G401 (cell line): ENCODE data around the gene TRMT61B. TPM values are rescaled to one million over a fixed set of nuclear protein-coding genes. Genes with fewer than 3 reads are reported as not detected.

Experiments used
- DNase-seq: peaks from one replicate; pipeline ENCODE4 v3.0.0-alpha.2; 2015; ENCODE audit warnings: low spot score
- in situ Hi-C: cut with HindIII; loops from 2 replicates; pipeline ENCODE4 v1.10.0; 2016; ENCODE audit warnings: low sequenced_read_pairs, mixed read lengths
- total RNA-seq: library from RNA; depleted of rRNA; stranded (reverse); fragments of >200 nt; shearing (Covaris generic); gene quantifications from 2 replicates; pipeline ENCODE4 v1.2.3, GENCODE V29; 2014

Gene TRMT61B
- total RNA-seq, 1 experiment from 2014 or later = 46.1 TPM

DNA sequence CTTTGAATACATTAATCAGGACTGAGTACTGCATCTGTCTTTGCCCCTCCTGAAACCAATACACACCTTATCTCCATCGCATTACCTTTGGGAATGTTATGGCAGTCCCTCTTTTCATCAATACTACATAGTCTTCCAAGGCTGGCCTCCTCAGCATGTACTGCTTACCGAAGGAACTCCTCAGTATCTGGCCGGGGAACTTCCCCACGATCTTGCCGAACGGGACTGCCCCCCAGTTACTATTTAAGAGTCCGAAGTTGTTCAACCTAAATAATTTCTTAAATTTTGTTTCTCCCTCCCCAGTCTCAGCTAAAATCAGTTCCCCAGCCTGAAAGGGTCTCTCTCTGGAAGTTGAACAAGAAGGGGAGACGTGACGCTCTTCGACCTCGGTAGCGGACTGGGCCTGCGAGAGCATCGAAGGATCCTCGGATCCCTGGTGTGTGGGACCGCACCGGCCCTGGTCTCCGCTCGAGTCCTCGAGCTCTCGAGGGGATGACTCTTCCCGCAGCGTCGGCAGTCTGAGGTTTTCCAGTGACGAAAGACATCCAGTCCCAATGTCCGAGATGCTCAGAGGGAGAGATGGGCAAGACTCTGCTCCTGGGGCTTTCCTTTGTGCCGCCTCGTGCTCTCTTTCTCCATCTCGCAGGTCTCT lies 489 bp downstream of the TRMT61B start:
- no peak for DNase-seq
- in situ Hi-C loops = no loop called here

DNA sequence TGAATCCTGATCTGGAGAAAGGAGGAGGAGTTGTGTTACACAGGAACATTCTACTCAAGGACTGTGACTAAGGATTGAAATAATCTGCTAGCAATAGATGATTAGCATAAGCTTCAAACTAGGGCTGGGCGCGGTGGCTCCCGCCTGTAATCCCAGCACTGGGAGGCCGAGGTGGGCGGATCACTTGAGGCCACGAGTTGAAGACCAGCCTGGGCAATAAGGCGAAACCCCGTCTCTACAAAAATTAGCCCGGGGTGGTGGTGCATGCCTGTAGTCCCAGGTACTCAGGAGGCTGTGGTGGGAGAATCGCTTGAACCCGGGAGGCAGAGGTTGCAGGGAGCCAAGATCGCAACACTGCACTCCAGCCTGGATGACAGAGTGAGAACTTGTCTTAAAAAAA lies 1.5 kb downstream of the TRMT61B start:
- in situ Hi-C loops = no loop called here
- no peak for DNase-seq

GRCh38 chr2:28855977-28856376 lies 14.1 kb downstream of the TRMT61B start:
- in situ Hi-C loops = no loop called here

GRCh38 chr2:28855193-28855592 lies 14.9 kb downstream of the TRMT61B start:
- no peak for DNase-seq
- in situ Hi-C loops = no loop called here

More at GRCh38 chr2:28855977-28856376, 14.1 kb downstream of the TRMT61B start:
- DNase-seq = no peak

DNA sequence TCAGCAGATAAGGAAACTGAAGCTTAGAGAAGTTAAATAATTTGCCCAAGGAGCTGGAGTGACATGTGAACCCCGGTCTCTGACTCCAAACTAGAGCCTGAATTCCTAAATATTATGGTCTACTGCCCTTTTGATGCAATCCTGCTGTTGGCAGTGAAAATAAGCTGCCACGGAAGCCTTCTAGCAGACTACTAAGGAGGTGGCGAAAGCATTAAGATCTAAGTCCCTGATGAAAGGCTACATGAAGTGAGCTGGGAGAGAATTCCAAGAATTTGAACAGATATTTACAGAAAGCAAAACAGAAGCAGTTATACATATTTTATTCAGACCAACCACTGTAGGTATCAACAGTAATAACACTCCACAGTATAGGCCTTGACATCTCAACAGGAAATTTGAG lies 28.1 kb downstream of the TRMT61B start:
- in situ Hi-C loops = no loop called here
- no peak for DNase-seq

DNA sequence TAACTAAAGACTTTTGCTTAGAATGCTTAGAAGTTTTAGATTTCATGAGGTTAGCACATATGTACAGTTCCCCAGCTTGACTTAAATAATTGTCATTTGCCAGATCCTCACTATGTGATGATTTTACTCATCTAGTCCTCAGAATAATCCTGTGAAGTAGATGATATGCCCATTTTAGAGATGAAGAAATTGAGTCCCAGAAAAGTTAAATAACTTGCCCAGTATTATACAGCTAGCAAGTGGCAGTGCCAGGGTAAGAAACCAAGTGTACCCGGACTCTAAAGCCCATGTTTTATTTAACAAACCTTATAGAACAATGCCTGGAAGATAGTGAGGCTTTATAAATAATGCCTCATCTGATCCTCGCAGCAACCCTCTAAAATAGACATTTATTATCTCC lies 31.1 kb downstream of the TRMT61B start:
- in situ Hi-C loops = no loop called here
- no peak for DNase-seq

GRCh38 chr2:28835781-28836180 lies 34.3 kb downstream of the TRMT61B start:
- DNase-seq = no peak
- in situ Hi-C loops = no loop called here

- in situ Hi-C loops = no loop called here
- no peak for DNase-seq
Observed at GRCh38 chr2:28833740-28834470, 36.2 kb downstream of the TRMT61B start.

- in situ Hi-C loops = no loop called here
Observed at GRCh38 chr2:28828382-28828781, 41.7 kb downstream of the TRMT61B start.

DNA sequence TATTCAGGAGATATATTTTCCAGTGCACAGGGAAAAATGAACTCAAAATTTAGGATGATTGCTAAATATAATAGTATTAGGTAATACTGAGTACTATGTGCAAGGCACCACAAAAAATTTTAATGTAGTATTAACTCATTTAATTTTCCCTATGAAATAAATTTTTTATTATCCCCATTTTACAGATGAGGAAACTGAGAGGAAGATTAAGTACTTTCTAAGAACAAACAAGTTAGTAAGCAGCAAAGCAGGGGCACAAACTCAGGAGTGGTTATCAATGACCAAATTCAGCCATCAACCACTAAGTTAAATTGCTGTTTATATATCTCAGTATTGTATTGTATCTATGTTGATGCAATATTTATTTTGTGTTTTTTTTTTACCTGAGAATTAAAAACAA lies 45.2 kb downstream of the TRMT61B start:
- DNase-seq = no peak
- in situ Hi-C loops = no loop called here

More at GRCh38 chr2:28828382-28828781, 41.7 kb downstream of the TRMT61B start:
- DNase-seq = no peak

DNA sequence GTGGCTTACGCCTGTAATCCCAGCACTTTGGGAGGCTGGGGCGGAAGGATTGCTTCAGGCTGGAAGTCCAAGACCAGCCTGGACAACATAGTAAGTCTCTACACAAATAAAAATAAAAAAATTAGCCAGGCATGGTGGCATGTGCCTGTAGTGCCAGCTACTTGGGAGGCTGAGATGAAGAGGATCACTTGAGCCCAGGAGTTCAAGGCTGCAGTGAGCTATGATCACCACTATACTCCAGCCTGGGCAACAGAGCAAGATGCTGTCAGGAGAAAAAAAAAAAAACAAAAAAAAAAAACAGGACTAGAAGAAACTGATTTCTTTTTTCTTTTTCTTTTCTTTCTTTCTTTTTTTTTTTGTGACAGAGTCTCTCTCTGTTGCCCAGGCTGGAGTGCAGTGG lies 45.9 kb downstream of the TRMT61B start:
- in situ Hi-C loops = no loop called here
- no peak for DNase-seq

- in situ Hi-C loops = no loop called here
- DNase-seq = no peak
Observed at GRCh38 chr2:28822036-28822435, 48.1 kb downstream of the TRMT61B start.

GRCh38 chr2:28821295-28821958 lies 48.7 kb downstream of the TRMT61B start:
- in situ Hi-C loops = no loop called here
- peak; percentile 46 for DNase-seq

DNA sequence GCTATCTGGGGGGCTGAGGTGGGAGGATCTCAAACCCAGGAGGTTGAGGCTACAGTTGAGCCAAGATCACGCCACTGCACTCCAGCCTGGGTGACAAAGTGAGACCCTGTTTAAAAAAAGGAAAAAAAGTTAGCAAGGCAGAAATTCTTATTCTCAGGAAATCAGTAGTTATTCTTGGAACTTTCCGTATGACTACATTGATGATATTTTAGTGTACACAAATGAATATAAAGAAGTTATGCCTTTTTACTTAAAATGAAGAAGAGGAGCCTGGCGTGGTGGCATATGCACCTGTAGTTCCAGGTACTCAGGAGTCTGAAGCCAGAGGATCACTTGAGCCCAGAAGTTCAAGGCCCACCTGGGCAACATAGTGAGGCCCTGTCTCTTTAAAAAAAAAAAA lies 52.1 kb downstream of the TRMT61B start:
- no peak for DNase-seq
- in situ Hi-C loops = no loop called here

DNA sequence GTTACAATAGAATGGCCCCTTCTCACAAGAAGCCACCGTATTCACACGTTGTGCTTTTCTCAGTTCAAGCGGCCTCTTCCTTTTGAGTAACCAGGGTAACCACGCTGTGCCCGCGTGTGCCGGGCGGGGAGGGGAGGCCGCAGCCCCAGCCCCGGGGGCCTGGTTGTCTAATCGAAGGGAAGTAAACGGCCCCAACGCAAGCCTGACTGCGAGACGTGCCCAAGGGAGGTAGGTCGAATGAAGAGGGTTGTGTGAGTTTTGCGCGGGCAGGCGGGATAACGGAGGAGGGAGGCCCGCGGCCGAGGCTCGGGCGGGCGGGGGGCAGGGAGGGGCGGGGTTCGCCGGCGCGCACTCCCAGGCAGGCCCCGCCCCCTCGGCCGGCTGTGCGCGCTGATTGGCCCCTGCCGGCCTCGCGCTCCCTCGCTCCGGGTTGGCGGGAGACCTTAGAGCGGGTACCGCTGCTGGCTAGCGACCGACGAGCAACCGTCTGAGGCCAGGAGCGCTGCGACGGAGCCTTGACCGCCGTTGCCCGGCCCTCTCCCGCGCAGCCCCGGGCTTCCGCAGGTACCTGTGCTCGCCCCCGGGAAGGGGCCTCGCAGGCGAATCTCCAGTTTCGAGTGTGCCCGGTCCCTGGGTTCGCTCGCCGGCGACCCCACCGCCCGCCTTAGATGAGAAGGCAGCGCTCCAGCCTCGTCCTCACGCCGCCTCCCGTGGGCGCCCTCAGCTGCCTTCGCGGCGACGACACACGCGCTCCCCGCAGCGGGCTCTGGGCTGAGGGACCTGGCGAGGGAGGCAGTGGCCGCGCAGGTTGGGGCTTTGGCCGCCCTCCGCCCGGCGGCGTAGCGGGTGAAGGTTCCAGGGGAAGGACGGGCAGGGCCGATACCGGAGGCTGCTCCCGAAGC lies 59.5 kb downstream of the TRMT61B start, which contains the start of gene SPDYA:
TSS of gene SPDYA (plus strand) at position 451 of the 902 bp plus-strand sequence. CDS start 5,181 bp downstream, outside the sequence.
- in situ Hi-C loops = no loop called here
- DNase-seq = peak; percentile 60

GRCh38 chr2:28809927-28810326 lies 60.2 kb downstream of the TRMT61B start:
- DNase-seq = no peak
- in situ Hi-C loops = no loop called here

DNA sequence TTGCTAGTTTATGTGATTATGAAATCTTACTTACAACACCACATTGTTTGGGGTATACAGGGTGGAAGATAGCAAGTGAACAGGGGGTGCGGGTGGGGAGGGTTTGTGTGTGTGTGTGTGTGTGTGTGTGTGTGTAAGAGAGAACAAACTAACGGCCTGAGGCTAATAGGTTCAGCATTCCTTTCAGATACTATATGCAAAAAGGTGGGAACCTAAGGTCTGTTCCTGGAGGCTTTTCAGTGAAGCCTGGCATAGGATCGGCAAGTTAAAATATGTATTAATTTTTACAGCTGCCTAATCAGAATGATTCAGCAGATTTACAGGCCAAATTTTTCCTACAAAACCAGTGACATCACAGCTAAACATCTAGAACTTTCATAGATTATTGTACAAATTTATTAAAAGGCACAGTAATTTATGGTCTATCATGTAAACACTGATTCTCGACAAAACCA lies 67.1 kb downstream of the TRMT61B start:
- no peak for DNase-seq
- in situ Hi-C loops = no loop called here

- in situ Hi-C loops = no loop called here
- no peak for DNase-seq
Observed at GRCh38 chr2:28801726-28802125, 68.4 kb downstream of the TRMT61B start.
